GM18873 (cell line): ENCODE results near the gene KCNH2.
"Not testable (repeated sequence)": the region's sequence is repeated elsewhere in the genome, so short reads cannot be mapped to it uniquely, and the experiment has no call there.

Experiments used
- ATAC-seq: cut with Tn5 transposase; IDR thresholded peaks from one replicate; pipeline ENCODE4 v1.9.1; 2021; ENCODE audit warnings: mild to moderate bottlenecking, moderate library complexity, moderate number of reproducible peaks; ENCODE audit not compliant: unreplicated experiment, low FRiP score

The KCNH2 gene, protein sequence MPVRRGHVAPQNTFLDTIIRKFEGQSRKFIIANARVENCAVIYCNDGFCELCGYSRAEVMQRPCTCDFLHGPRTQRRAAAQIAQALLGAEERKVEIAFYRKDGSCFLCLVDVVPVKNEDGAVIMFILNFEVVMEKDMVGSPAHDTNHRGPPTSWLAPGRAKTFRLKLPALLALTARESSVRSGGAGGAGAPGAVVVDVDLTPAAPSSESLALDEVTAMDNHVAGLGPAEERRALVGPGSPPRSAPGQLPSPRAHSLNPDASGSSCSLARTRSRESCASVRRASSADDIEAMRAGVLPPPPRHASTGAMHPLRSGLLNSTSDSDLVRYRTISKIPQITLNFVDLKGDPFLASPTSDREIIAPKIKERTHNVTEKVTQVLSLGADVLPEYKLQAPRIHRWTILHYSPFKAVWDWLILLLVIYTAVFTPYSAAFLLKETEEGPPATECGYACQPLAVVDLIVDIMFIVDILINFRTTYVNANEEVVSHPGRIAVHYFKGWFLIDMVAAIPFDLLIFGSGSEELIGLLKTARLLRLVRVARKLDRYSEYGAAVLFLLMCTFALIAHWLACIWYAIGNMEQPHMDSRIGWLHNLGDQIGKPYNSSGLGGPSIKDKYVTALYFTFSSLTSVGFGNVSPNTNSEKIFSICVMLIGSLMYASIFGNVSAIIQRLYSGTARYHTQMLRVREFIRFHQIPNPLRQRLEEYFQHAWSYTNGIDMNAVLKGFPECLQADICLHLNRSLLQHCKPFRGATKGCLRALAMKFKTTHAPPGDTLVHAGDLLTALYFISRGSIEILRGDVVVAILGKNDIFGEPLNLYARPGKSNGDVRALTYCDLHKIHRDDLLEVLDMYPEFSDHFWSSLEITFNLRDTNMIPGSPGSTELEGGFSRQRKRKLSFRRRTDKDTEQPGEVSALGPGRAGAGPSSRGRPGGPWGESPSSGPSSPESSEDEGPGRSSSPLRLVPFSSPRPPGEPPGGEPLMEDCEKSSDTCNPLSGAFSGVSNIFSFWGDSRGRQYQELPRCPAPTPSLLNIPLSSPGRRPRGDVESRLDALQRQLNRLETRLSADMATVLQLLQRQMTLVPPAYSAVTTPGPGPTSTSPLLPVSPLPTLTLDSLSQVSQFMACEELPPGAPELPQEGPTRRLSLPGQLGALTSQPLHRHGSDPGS

DNA sequence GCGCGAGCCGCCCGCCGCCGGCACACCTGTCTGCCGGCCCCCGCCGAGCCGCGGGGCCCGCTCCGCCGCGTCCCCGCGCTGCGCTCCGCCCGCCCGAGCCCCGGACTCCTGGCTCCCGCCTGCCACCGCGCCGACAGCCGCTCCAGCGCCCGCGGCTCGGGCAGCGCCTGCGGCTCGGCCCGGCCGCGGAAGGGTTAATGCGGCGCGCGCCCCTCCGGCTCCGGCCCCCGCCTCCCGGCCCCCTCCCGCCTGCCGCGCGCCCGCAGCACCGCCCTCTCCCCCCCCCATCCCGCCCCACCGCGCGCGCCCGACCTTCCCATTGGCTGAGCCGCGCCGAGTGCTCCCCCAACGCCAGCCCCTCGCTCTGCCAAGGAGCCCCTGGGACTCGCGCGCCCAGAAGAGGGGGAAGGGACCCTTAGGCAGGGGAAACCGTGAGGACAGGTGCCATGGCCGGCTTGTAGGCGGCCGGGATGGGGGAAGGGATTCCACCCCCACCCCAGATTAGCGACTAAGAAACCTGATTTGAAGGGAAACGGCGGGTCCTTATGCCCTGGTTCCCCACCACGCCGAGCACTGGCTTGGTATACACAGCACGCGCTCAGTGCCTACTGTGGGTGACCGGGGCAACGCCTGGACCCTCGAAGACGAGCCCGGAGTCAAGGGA, at the start of gene KCNH2:
Gene KCNH2 (minus strand): TSS at position 196 of the 664 bp plus-strand sequence. CDS start 408 bp downstream, outside the sequence.
- no peak for ATAC-seq

GRCh38 chr7:151027728-151028130, 49.6 kb upstream of the KCNH2 start:
- not testable (repeated sequence) for ATAC-seq

- not testable (repeated sequence) for ATAC-seq
These were observed 48.9 kb upstream of the KCNH2 start for GRCh38 chr7:151026771-151027727.

- ATAC-seq, result no peak
These were observed 48.0 kb upstream of the KCNH2 start for GRCh38 chr7:151025924-151026671.

- no peak for ATAC-seq
These were observed 46.4 kb upstream of the KCNH2 start, which contains the start of gene ATG9B for GRCh38 chr7:151024435-151025056. ATG9B (minus strand) TSS chr7:151024494; CDS start chr7:151024423, 71 bp downstream.

GRCh38 chr7:151023232-151023631, 45.1 kb upstream of the KCNH2 start:
- no peak for ATAC-seq

- no peak for ATAC-seq
These were observed 42.1 kb upstream of the KCNH2 start for GRCh38 chr7:151020231-151020630.

GRCh38 chr7:151019130-151019447, 41.0 kb upstream of the KCNH2 start:
- no peak for ATAC-seq

DNA sequence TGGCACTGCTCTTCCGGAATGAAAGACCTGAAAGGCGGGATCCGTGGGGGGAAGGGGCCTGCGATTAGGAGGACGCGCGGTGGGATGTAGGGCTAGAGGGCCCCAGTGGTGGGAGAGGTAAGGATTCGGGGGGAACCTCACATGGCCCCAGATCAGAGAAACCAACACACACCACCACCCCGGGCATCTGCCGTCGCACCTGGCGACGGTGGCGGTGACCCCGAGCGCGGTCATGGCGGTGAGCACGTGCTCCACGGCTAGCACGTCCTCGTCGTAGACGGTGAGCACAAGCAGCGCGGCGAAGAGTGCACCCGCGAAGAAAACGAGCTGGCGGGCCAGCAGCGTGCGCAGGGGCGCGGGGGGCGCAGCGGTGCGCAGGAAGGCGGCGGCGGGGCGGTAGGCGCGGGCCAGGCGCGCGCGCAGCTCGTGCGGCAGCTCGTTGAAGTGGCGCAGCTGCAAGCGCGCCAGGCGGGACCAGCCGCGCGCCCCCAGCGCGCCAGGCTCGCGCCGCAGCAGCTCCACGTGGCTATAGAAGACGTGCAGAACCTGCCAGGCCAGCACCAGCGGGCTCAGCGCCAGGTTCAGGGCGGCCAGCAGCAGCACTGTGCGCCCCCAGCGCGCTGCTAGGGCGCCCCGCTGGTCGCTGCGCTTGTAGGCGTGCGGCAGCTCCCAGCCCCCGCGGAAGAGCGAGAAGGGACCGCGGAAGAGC, 40.5 kb upstream of the KCNH2 start:
- ATAC-seq, result no peak

DNA sequence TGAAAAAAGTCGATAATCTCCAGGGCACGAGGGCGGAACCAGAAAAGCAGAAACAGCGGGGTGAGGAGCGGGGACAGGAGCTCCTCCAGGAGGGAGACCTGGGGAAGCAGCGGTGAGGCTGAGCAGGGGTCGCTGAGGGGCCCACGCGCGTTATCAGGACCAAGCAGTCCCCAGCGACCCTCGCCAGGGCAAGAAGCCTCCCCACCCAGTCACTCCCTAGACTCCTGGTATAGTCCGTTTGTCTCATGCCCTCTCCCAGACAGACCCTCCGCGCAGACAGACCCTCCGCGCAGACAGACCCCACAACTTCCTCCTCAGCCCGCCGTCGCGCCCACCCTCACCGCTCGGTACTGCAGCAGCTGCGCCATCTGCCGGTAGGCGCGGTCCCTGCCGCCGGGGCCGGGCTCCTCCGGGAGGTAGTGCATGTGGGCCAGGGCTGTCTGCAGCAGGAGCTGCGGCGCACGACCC, 39.9 kb upstream of the KCNH2 start:
- ATAC-seq, result no peak

DNA sequence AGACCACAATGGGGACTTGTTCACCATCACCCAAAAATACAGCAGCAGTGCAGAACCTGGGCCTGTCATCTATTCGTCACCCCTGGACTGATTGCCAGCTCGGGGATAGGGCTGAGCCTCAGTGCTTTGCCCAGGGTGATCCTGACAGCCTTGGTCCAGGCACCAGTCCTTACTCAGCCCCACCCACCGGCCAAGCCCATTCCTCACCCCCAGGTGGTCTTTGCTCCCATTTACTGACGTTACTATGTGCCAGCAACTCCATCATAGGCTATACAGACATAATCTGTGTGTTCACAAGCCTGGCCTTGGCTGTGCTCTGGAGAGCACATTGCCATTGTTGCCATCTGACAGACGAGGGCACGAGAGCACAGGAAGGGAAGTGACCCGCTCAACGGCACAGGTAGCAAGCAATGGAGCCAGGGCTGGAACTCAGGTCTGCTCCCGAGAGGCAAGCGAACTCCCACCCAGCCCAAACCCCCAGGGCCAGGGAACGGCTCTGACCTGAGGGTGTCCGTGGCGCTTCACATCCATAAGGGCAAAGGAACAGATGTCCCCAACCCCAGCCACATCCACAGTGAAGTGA, 39.3 kb upstream of the KCNH2 start:
- no peak for ATAC-seq

DNA sequence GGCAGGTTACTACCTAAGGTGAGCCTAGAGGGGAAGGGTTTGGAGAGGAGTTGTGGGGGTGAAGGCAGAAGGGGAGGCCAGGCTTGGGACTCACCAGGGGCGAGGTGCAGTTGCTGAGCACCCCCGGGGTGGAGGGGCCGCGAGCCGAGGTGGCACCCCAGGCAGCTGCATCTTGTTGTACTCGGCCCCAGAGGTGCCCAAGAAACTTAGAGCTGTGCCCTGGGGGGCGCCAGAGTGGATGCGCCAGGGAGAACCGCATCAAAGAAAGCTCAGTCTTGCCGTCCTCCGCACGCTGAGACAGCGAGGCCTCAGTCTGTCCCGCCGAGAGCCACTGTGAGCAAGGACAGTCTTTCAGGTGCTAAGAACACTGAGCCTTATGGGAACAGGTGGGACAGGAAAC, 38.8 kb upstream of the KCNH2 start:
- ATAC-seq, result no peak

GRCh38 chr7:151016505-151016904, 38.4 kb upstream of the KCNH2 start:
- no peak for ATAC-seq

GRCh38 chr7:151015967-151016366, 37.8 kb upstream of the KCNH2 start:
- no peak for ATAC-seq

- ATAC-seq, result no peak
These were observed 36.8 kb upstream of the KCNH2 start for GRCh38 chr7:151014950-151015349.

DNA sequence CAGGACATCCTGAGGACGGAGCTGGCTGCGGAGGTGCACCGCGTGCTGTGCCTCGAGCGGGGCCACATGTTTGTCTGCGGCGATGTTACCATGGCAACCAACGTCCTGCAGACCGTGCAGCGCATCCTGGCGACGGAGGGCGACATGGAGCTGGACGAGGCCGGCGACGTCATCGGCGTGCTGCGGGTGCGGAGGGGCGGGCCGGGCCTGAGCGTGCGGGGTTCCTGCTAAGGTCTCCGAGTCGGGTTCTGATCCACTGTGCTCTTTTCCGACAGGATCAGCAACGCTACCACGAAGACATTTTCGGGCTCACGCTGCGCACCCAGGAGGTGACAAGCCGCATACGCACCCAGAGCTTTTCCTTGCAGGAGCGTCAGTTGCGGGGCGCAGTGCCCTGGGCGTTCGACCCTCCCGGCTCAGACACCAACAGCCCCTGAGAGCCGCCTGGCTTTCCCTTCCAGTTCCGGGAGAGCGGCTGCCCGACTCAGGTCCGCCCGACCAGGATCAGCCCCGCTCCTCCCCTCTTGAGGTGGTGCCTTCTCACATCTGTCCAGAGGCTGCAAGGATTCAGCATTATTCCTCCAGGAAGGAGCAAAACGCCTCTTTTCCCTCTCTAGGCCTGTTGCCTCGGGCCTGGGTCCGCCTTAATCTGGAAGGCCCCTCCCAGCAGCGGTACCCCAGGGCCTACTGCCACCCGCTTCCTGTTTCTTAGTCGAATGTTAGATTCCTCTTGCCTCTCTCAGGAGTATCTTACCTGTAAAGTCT, 35.8 kb upstream of the KCNH2 start:
- no peak for ATAC-seq
